Stimulated activated CD8-positive, alpha-beta memory T cell treated with anti-CD3 and anti-CD28 coated beads, Interleukin-4, amount 100 ng/mL, for 24 hours (primary cell): ENCODE results near the gene INIP.

Experiments used
- DNase-seq: peaks from one replicate; pipeline ENCODE4 v3.0.0-alpha.2; 2020; ENCODE audit warnings: low read depth

The INIP gene

DNA sequence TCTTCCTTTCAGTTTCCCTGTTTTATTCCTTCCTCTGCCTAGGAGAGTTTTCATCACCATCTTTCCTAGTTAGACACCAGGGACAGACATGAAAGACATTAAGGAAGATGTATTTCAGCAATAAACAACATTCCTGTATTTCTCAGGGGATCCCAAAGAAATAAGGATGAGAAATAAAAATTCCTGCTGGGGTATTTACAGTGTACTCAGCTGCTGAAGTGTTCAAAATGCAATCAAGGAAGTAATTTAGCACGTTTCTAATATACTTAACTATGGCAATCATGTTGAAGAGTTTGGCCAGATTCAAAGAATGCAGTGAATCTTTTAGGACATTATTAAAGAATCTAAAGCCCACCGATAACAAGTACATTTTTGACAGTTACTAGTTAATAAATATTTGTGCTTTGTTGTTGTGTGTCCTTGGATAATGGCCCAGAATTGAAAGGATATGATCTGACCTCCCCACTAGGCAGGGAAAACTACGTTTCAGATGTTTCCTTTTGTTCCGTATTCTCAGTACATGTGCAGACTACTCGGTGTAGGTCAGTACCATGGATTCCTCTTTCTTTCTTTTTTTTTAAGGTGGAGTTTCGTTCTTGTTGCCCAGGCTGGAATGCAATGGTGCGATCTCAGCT, 46.8 kb downstream of the INIP start:
- DNase-seq = no peak

DNA sequence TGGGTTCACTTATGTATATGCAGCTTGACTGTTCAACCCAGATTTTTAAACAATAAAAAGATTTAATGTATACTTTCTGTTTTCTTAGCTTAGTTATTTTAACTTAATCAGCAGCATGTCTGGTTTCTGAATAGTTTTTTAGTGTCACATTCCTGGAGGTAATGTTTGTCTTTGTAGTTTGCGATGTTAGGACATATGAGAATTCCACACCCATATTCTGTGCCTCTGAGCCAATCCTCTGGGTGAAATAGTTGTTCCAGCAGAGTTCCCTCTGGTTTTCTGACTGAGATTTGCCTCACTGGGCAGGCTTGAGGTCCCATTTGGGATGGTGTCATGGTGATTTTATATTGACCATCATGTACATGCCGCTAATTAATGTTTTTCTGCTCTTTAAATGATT, 48.6 kb downstream of the INIP start:
- DNase-seq = no peak

DNA sequence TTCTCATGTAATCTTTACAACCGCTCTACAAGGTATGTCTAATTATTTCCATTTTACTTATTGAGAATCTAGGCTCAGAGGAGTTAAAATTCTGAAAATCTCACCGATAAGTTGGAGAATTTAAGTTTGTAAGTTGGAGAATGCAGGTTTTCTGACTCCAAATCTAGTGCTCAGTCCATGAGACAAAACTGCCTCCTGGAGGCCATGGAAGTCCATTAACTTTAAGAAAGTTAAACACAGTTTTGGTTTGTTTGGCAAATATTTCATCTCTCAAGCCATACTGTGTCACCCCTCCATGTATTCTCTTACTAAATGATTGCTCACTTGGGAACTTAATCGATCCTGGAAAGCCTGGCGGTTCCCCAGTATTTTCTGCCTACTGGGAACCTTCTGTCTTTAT, 52.6 kb downstream of the INIP start:
- DNase-seq = no peak

DNA sequence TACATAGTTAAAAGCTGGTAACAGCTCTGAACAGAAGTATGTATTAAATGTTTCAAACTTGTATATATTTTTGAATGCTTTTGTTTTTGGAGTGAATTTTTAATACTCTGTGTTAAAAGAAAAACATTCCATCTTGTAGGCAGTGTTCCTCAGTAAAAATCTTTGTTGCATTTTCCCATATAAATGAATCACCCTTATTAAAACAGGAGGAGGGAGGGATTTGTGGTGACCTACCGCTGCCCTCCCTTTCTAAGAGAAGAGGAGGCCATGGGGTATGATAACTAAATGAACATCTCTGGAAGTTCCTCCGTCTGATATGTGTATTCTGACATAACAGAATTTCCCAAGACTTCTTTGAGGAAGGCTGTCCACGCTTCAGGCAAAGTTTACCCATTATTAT, 53.4 kb downstream of the INIP start:
- no peak for DNase-seq

DNA sequence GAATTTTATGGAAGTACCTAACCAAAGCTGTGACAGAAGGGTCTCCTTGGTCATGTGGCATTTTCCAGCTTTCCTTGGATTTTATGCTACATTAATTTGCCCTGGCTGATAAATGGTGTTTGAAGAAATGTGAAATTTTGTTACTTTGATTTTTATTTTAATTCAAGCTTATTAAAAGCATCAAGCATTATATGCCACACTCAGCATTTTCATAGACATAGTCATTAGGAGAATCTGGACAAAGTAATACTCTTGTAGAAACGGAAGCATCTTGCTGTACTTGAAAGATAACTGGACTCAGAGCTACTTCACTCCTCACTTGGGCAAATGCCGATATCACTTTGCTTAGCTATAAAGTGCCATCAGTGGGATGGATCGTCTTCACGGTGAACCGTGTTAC, 54.2 kb downstream of the INIP start:
- no peak for DNase-seq

DNA sequence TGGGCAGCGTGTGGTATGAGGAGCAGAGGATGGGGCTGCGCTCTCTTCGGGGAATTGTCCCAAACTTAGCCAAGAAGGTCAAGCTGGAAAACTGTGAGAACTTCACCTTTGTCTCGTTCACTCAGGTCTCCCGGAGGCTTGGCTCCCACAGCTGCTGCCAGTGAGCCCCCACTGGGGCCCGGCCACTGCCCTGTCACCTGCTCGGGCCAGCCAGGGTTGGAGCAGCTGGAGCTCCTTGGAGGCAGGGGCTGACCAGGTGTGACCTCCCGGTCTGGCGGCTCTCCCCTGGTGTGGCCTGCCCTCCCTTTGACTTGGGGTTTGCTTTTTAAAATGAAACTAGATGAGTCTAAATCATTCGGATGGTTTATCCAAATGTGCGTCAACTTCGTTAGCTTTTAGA, 58.0 kb downstream of the INIP start:
- DNase-seq = no peak

DNA sequence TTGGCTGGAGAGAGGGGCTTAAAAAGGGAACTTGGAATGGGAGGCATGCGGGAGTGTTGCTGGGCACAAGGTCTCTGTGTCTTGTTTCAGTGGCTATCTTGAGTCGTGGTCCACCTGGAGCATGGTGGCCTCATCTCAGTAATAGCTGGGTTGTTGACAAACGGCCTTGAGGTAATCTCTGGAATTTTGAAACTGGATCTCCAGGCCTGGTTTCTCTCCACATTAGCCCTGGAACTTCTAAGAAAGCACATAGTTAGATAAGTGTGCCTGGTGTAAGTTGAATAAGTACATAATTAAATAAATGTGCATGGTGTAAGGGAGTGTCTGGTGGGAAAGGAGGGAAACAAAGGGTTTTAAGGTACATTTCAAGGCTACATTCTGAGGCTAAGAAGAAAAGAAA, 62.2 kb downstream of the INIP start:
- no peak for DNase-seq

DNA sequence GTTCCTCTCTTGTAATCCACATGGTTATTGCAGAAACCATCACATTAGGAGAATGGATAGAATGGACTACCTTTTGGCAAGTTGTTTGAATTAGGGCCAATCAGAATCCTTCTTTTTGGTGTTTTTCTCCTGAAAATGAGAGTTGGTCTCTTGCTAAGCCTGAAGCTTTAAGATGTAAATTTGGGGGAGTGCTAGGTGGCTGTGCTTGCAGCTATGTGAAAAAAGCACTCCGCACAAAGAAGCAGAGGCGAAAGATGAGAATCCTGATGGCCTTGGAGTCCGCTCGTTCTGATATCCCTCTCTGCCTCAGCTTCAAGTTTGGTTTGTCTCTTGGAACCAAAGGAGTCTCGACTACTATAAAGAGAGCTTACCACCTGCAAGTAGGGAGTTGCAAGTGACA, 63.6 kb downstream of the INIP start:
- DNase-seq = no peak

DNA sequence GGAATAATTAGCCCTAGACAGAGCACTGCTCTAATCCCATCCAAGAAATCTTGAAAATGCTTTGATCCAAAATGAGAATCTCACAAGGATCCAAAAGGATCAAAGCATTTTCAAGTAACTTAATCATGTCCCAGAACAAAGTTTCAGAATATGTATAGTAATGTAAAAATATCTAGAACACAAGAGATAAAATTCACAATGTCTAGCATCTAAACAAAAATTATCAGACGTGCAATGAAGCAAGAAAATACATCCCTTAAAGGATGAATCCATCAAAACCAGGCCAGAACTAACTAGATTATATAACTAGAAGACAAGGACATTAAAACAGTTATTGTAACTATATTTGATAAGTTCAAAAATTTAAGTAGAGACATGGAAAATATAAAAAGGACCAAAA, 69.3 kb downstream of the INIP start:
- DNase-seq = no peak

DNA sequence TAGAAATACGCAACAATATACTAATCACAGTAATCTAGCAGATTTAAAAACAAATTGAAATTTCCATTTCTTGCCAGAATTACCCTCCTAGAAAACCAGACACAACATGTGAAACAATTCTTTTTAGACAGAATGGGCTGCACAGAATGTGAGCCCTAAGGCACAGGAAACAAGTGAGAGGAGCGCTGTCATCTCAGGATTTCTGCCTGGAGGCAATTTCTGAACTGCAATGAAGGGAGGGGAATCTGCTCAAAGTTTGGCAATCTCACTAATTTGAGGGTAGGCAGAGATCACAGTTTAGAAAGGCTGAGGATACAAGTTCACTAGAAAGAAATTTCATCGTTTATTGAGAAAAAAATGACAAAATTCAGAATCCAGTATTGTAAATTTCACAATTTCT, 70.3 kb downstream of the INIP start:
- DNase-seq = no peak

DNA sequence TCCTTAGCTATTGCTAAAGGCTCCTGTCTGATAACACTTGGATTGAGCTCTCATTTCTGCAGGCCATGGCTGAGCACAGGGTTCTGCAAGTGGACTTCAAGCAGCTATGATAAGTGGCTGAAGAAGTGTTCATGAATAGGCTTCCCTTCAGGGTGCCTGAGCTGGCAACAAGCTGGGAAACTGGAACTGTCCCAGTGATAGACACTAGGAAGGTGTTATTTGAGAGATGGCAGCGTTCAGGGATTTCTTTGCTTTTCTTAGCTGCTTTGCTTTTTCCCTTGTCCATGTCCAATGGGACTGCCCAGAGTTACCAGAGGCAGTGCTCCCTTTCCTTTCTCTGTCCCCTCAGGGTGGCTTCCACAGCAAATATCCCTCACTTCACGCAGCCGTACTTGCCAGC, 75.8 kb downstream of the INIP start:
- no peak for DNase-seq

DNA sequence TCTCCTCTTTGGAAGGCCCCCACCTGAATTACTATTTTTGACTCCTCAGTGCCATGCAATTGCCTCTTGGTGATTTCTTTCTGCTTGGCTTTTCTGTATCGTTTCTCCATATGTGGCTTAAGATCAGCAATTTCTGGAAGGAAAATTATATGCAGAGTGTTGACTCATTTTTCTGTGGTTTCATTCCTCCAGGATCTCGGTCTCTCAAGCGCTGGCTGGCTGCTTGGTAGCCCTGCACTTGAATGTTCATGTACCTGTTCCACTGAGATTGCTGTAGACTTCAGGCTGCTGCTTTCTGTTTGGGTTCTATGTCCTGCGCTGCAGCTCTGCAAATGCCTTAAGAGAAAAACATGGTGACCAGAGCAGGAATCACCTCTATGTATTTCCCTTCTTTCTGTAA, 77.6 kb downstream of the INIP start:
- DNase-seq = no peak
